Endothelial cell (in vitro differentiated cells): ENCODE results near the gene APC2. TPM values are rescaled to one million over a fixed set of nuclear protein-coding genes. Genes with fewer than 3 reads are reported as not detected.
"Not testable (repeated sequence)": the region's sequence is repeated elsewhere in the genome, so short reads cannot be mapped to it uniquely, and the experiment has no call there.

Experiments
- DNase-seq: peaks from one replicate; pipeline ENCODE4 v3.0.0; 2021; ENCODE audit warnings: low spot score
- H3K27ac Mint-ChIP-seq: one replicate; pipeline ENCODE4 v1.8.0; 2021; ENCODE audit warnings: mixed read lengths, inconsistent platforms; ENCODE audit not compliant: unreplicated experiment
- H3K27me3 Mint-ChIP-seq: one replicate; pipeline ENCODE4 v1.8.0; 2021; ENCODE audit warnings: mild to moderate bottlenecking, moderate library complexity, mixed read lengths, inconsistent platforms; ENCODE audit not compliant: unreplicated experiment
- H3K36me3 Mint-ChIP-seq: one replicate; pipeline ENCODE4 v1.8.0; 2021; ENCODE audit warnings: mild to moderate bottlenecking, low read depth, mixed read lengths, inconsistent platforms; ENCODE audit not compliant: unreplicated experiment
- H3K4me1 Mint-ChIP-seq: one replicate; pipeline ENCODE4 v1.8.0; 2021; ENCODE audit warnings: mild to moderate bottlenecking, mixed read lengths, inconsistent platforms; ENCODE audit not compliant: unreplicated experiment
- H3K4me3 Mint-ChIP-seq: one replicate; pipeline ENCODE4 v1.8.0; 2021; ENCODE audit warnings: mild to moderate bottlenecking, mixed read lengths, inconsistent platforms; ENCODE audit not compliant: unreplicated experiment
- H3K9me3 Mint-ChIP-seq: one replicate; pipeline ENCODE4 v1.8.0; 2021; ENCODE audit warnings: mixed read lengths, inconsistent platforms; ENCODE audit not compliant: unreplicated experiment
- total RNA-seq: library from RNA; stranded (reverse); fragmentation: NEBNext Ultra II Directional; extraction: Animal tissue kit (Norgen Biotek cat#: 25700); gene quantifications from one replicate; pipeline ENCODE4 v1.2.1, GENCODE V29; 2021; ENCODE audit not compliant: unreplicated experiment
- TF ChIP-seq, protein P1 (sequence below): fragments of 200-600 bp; sonication (generic); IDR thresholded peaks from one replicate; pipeline ENCODE4 v1.5.0; 2021; ENCODE audit warnings: antibody characterized with exemption; ENCODE audit not compliant: unreplicated experiment

The APC2 gene
- total RNA-seq, 1 donor from 2014 or later, result 1.9 TPM

DNA sequence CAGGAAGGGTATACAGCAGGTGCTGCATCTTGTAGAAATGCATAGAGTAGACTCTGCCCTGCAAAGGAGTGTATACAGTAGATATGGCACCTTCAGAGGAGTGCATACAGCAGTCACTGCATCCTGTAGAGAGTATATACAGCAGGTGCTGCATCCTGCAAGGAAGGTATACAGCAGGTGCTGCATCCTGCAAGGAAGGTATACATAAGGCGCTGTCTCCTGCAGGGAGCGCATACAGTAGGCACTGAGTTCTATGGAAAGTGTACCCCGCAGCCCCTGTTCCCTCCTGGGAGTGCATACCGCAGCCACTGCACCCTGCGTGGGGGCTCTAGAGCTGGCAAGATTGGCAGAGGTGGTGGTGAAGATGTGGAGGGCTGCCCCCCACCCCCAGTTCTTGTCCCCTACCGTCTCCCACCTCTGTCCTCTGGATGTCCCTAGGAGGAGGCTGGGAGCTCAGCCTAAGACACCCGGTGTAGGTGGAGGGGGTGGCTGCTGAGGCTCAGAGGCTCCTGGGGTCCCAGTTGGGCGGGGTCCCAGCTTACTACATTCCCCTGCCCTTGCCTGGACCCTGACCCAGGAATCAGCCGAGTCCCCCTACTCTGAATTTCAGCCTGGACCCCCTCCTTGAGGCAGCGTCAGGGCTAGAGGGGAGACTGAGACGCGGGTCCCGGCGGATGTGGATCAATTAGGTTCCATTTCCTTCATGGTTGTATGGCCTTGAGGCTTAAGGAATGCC is 65.2 kb downstream of the APC2 start:
- H3K27ac Mint-ChIP-seq, result no peak overlapping the region
- TF ChIP-seq, protein P1, sequence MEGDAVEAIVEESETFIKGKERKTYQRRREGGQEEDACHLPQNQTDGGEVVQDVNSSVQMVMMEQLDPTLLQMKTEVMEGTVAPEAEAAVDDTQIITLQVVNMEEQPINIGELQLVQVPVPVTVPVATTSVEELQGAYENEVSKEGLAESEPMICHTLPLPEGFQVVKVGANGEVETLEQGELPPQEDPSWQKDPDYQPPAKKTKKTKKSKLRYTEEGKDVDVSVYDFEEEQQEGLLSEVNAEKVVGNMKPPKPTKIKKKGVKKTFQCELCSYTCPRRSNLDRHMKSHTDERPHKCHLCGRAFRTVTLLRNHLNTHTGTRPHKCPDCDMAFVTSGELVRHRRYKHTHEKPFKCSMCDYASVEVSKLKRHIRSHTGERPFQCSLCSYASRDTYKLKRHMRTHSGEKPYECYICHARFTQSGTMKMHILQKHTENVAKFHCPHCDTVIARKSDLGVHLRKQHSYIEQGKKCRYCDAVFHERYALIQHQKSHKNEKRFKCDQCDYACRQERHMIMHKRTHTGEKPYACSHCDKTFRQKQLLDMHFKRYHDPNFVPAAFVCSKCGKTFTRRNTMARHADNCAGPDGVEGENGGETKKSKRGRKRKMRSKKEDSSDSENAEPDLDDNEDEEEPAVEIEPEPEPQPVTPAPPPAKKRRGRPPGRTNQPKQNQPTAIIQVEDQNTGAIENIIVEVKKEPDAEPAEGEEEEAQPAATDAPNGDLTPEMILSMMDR, result no peak
- no peak for DNase-seq
- peaks cover 6% of the 10 kb centered on the region for H3K27me3 Mint-ChIP-seq
- no peaks in the 10 kb centered on the region for H3K9me3 Mint-ChIP-seq
- H3K4me1 Mint-ChIP-seq, result no peaks in the 10 kb centered on the region
- H3K4me3 Mint-ChIP-seq, result no peak overlapping the region
- H3K36me3 Mint-ChIP-seq, result no peaks in the 10 kb centered on the region

DNA sequence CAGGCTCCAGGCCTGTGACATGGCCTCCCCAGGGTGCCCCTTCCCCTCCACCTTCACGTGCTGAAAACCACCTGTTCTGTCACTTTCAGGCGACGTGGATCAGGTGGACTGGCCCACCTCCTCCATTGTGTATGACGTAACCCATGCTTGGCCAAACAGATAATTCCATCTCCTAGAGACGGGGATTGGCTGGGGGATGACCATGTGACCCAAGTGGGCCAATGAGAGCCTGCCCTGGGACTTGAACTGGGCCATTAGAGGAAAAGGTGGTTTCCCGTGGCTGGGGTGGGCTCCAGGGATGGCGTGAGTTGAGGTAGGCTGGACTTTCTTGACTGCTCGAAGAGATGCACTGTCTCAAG is 66.5 kb downstream of the APC2 start:
- no peaks in the 10 kb centered on the region for H3K4me1 Mint-ChIP-seq
- DNase-seq, result no peak
- TF ChIP-seq, protein P1, result no peak
- no peaks in the 10 kb centered on the region for H3K36me3 Mint-ChIP-seq
- H3K27me3 Mint-ChIP-seq, result peaks cover 3% of the 10 kb centered on the region
- no peak overlapping the region for H3K27ac Mint-ChIP-seq
- no peaks in the 10 kb centered on the region for H3K9me3 Mint-ChIP-seq
- no peak overlapping the region for H3K4me3 Mint-ChIP-seq

DNA sequence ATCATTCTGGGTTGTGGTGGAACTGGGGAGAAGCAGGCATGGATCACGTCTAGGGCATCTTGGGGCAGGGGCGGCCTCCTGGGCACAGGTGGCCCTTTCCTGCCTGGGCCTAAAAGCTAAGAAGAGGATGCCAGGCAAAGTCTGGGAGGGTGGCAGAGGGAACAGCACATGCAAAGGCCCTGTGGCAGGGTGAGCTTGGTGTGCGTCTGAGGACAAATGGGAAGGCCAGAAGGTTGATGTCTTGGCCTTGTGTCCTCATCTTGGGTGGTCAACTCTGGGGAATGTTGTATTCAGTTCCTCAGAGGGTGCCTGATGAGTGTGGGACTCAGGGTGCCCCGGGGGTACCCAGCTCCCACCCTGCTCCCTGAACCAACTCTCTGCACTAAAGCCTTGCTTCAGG is 68.5 kb downstream of the APC2 start:
- no peak overlapping the region for H3K4me3 Mint-ChIP-seq
- no peak overlapping the region for H3K27ac Mint-ChIP-seq
- no peaks in the 10 kb centered on the region for H3K36me3 Mint-ChIP-seq
- TF ChIP-seq, protein P1, result no peak
- DNase-seq, result no peak
- H3K27me3 Mint-ChIP-seq, result peaks cover 9% of the 10 kb centered on the region
- H3K4me1 Mint-ChIP-seq, result no peaks in the 10 kb centered on the region
- H3K9me3 Mint-ChIP-seq, result no peaks in the 10 kb centered on the region

DNA sequence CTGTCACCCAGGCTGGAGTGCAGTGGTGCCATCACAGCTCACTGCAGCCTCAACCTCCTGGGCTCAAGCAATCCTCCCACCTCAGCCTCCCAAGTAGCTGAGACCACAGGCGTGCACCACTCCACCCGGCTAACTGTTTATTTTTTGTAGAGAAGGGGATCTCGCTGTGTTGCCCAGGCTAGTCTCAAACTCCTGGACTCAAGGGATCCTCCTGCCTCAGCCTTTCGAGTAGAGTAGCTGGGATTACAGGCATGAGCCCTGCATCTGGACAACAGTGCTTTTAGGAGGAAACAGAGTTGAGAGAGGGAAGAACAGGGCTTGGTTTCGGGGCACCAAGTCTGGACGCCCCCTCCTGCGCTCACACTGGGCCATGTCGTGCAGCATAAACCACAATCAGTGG is 69.9 kb downstream of the APC2 start:
- not testable (repeated sequence) for DNase-seq, H3K4me1 Mint-ChIP-seq, H3K4me3 Mint-ChIP-seq, H3K36me3 Mint-ChIP-seq, H3K9me3 Mint-ChIP-seq, H3K27ac Mint-ChIP-seq
- H3K27me3 Mint-ChIP-seq, result peaks cover 15% of the 10 kb centered on the region

DNA sequence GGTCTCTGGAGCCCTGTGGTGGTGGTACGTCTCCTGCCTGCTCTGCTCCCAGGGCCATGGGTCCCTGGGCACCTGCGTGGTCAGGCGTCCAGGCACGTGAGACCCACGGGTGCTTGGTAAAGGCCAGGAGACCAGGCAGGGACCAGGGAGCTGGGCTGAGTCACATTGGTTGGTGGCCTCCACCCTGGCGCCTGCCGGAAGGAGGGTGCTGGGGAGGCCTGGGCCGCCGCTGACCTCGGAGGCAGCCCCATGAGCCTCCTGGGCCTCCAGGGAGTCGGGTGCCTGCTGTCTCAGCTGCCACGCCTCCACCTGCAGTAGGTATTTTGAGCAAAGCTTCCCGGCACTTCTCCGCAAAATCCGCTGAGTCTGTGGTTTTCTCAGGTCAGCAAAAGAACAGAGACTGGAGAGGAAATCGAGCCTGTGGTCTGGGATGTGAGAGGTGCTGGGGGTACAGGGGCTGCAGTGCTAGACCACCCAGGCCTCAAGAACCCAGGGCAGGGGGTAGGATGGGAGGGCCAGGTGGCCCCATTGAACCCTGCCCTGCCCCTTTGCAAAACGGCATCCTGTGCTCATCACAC is 70.4 kb downstream of the APC2 start:
- H3K27me3 Mint-ChIP-seq, result peaks cover 17% of the 10 kb centered on the region
- no peak for DNase-seq
- H3K4me3 Mint-ChIP-seq, result no peak overlapping the region
- no peak overlapping the region for H3K27ac Mint-ChIP-seq
- H3K9me3 Mint-ChIP-seq, result no peaks in the 10 kb centered on the region
- TF ChIP-seq, protein P1, result no peak
- peaks cover 7% of the 10 kb centered on the region for H3K36me3 Mint-ChIP-seq
- H3K4me1 Mint-ChIP-seq, result peaks cover 6% of the 10 kb centered on the region
